Heart left ventricle (tissue), 16 donors: ENCODE measurements around the gene CCDC88B. TPM values are rescaled to one million over a fixed set of nuclear protein-coding genes. Genes with fewer than 3 reads are reported as not detected.
A peak's percentile ranks its signal among the peaks of the same experiment; 100 is the strongest.

ENCODE experiments used
- ATAC-seq, 4 donors: fragments of 200-7000 bp; cut with Tn5 transposase; one replicate each; pipeline ENCODE4 v1.9.1; 2020 to 2022; ENCODE audit warnings: moderate library complexity in 4 of 4, mild to moderate bottlenecking in 3 of 4, moderate number of reproducible peaks in 1 of 4
- DNase-seq, 5 donors: peaks; one replicate each; pipeline ENCODE4 v3.0.0-alpha.2; 2020
- H3K27ac ChIP-seq, 12 donors: fragments of 200-600 bp; sonication (generic) in 4 of 12; one replicate each; pipeline versions ENCODE4 v1.5.0 to v1.8.0; 2016 to 2022; ENCODE audit warnings: mild to moderate bottlenecking in 2 of 12
- H3K27me3 ChIP-seq, 9 donors: fragments of 200-600 bp; sonication (generic) in 2 of 9; one replicate each; pipeline versions ENCODE4 v1.5.1 to v1.8.0; 2016 to 2022; ENCODE audit warnings: mild to moderate bottlenecking in 3 of 9
- H3K36me3 ChIP-seq, 9 donors: fragments of 200-600 bp; sonication (generic) in 2 of 9; one replicate each; pipeline versions ENCODE4 v1.5.0 to v1.8.0; 2018 to 2022; ENCODE audit warnings: mild to moderate bottlenecking in 2 of 9
- H3K4me1 ChIP-seq, 12 donors: fragments of 200-600 bp; sonication (generic) in 4 of 12; one replicate each; pipeline versions ENCODE4 v1.5.0 to v1.8.0; 2016 to 2022; ENCODE audit warnings: mild to moderate bottlenecking in 3 of 12
- H3K4me3 ChIP-seq, 12 donors: fragments of 200-600 bp; sonication (generic) in 4 of 12; one replicate each; pipeline versions ENCODE4 v1.5.0 to v1.8.0; 2017 to 2022; ENCODE audit warnings: mild to moderate bottlenecking in 9 of 12, moderate library complexity in 4 of 12
- H3K9me3 ChIP-seq, 12 donors: fragments of 200-600 bp; sonication (generic) in 4 of 12; one replicate each; pipeline versions ENCODE4 v1.5.0 to v1.8.0; 2016 to 2022; ENCODE audit warnings: mild to moderate bottlenecking in 1 of 12
- CTCF ChIP-seq, 12 donors: fragments of 200-600 bp; sonication (generic) in 4 of 12; IDR thresholded peaks; one replicate each; pipeline versions ENCODE4 v1.5.0 to v1.8.0; 2018 to 2022; ENCODE audit warnings: antibody characterized with exemption in 12 of 12, mild to moderate bottlenecking in 5 of 12
- POLR2A ChIP-seq, 2 donors: fragments of 450-650 bp; IDR thresholded peaks; one replicate each; pipeline ENCODE4 v1.6.1; 2017; ENCODE audit warnings: antibody characterized with exemption in 2 of 2, mild to moderate bottlenecking in 2 of 2, moderate library complexity in 2 of 2
- WGBS, 4 donors: extraction: QIAGEN DNeasy Blood & Tissue Kit in 2 of 4; methylation state at CpG; one replicate each; pipeline versions ENCODE4 v1.1.5 to v1.1.7; 2013 to 2018; 5-methylcytosine and 5-hydroxymethylcytosine counted together
- intact Hi-C, 10 donors: fragments of 100-400 bp; cut with DNase I; formaldehyde crosslinking; loops; one replicate each; pipeline versions ENCODE4 v1.11.1 to v1.14.2; 2022
- polyA plus RNA-seq, 2 donors: library from polyadenylated mRNA; stranded (reverse); fragments of 200-250 nt; gene quantifications; one replicate each; pipeline ENCODE4 v1.2.3, GENCODE V29; 2013
- total RNA-seq, 9 donors: library from RNA; depleted of rRNA in 2 of 9; stranded (reverse); fragments of >200 nt in 2 of 9; fragmentation: NEBNext Ultra II Directional in 3 of 9; extraction: Animal tissue kit (Norgen Biotek cat#: 25700) in 3 of 9; gene quantifications; one replicate each; pipeline versions ENCODE4 v1.1.0 to v1.2.4, GENCODE V29; 2016 to 2023
- donor health status: ischemic (EF 13 %, LVEDD 7.1; RV severe dilation, severe dysfunction).
- donor health status: healthy with polysubstance abuse.
- donor health status: DM: no; HTN: yes; CAD: no.
- donor health status: DM: no; HTN: no; CAD: no.
- donor health status: ischemic (EF 25% LVEDD 6.9; RV normal size, moderate dysfunction).
- donor health status: ischemic (EF 25% LVEDD 5.7; RV mildly dilated, moderate dysfunction).
- donor health status: healthy.
- donor health status: DM: yes; HTN: yes; CAD: no.
- donor health status: ischemic (EF 35%, LVEDD 5.7; RV mildly dilated, moderate dysfunction).
- donor health status: nonischemic (EF 11% LVEDD 7.7; RV severe dilation, severe dysfunction).
- donor health status: DM: yes; HTN: yes; CAD: no.
- donor health status: PGD.
- donor health status: ischemic (EF 29% LVEDD 5.4; RV normal size, mild dysfunction).
- donor health status: nonischemic (EF 23%, LVEDD 6.1; RV moderate dilation, normal function).

The CCDC88B gene
- total and polyA plus RNA-seq, 11 donors, result 4.1 to 24.0 (median 8.1) TPM

DNA sequence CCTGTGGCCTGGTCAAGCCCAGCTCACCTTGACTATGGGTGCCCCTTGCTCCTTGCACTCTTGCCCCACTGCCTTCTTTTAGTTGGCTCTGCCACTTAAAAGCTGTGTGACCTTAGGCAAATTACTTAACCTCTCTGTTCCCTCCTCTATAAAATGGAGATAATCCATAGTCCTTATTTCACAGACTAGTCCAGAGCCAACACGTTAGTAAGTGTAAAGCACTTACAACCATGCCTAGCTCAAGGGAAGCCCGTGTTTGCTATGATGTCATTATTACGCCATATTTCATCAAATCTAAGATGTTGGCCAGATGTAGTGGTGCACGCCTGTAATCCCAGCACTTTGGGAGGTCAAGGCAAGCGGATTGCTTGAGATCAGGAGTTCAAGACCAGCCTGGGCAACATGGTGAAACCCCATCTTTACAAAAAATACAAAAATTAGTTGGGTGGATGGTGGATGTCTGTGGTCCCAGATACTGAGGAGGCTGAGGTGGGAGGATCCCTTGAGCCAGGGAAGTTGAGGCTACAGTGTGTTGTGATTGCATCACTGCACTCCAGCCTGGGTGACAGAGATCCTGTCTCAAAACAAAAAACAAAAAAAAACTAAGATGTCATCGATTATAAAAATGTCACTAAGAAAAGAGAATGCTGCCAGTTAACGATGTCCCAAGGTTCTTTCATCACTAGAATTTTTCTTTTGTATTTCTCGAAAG, 2.3 kb upstream of the CCDC88B start:
- Histone ChIP-seq H3K4me3 (no peak overlapping the region), H3K36me3 (no peaks in the 10 kb centered on the region), H3K27ac (no peak overlapping the region), H3K9me3 (no peaks in the 10 kb centered on the region), H3K27me3 (peaks cover 0 to 15% (median 0%) of the 10 kb centered on the region in 9 donors), H3K4me1 (peaks cover 0 to 48% (median 6%) of the 10 kb centered on the region in 12 donors)
- DNase-seq, result no peak
- no peak for ATAC-seq
- TF ChIP-seq CTCF (IDR thresholded peaks at IDR 0.05) (no peak), POLR2A (IDR thresholded peaks at IDR 0.05) (no peak)
- WGBS, 4 donors, result 66 to 80% (median 74%) methylated on average over 8 of the region's 8 CpGs
- intact Hi-C loops, result no loop called here

- Histone ChIP-seq H3K27me3 (peaks cover 0 to 15% (median 0%) of the 10 kb centered on the region in 9 donors), H3K27ac (peak overlapping the region in 1 of 12 donors; percentile 72), H3K9me3 (no peaks in the 10 kb centered on the region), H3K4me3 (no peak overlapping the region), H3K36me3 (peaks cover 0 to 1% (median 0%) of the 10 kb centered on the region in 9 donors), H3K4me1 (peaks cover 0 to 48% (median 8%) of the 10 kb centered on the region in 12 donors)
- DNase-seq (no peak), ATAC-seq (no peak)
- 80 to 91% (median 86%) methylated on average over 8 of the region's 8 CpGs for WGBS, 4 donors
- no peak for TF ChIP-seq CTCF (IDR thresholded peaks at IDR 0.05)
- TF ChIP-seq POLR2A (IDR thresholded peaks at IDR 0.05), result no peak
- intact Hi-C loops, result no loop called here
Measured at GRCh38 chr11:64338716-64339115, 1.3 kb upstream of the CCDC88B start.

- Histone ChIP-seq H3K27me3 (peaks cover 0 to 15% (median 0%) of the 10 kb centered on the region in 9 donors), H3K36me3 (peaks cover 0 to 7% (median 0%) of the 10 kb centered on the region in 9 donors), H3K4me3 (peak overlapping the region in 1 of 12 donors; percentile 54), H3K27ac (peak overlapping the region in 1 of 12 donors; percentile 72), H3K4me1 (peaks cover 0 to 48% (median 8%) of the 10 kb centered on the region in 12 donors), H3K9me3 (no peaks in the 10 kb centered on the region)
- ATAC-seq (no peak), DNase-seq (no peak)
- TF ChIP-seq POLR2A (IDR thresholded peaks at IDR 0.05), result no peak
- no peak for TF ChIP-seq CTCF (IDR thresholded peaks at IDR 0.05)
- intact Hi-C loops, result no loop called here
- 67 to 79% (median 68%) methylated on average over 4 of the region's 4 CpGs for WGBS, 4 donors
Measured at GRCh38 chr11:64339286-64339685, 718 bp upstream of the CCDC88B start.

DNA sequence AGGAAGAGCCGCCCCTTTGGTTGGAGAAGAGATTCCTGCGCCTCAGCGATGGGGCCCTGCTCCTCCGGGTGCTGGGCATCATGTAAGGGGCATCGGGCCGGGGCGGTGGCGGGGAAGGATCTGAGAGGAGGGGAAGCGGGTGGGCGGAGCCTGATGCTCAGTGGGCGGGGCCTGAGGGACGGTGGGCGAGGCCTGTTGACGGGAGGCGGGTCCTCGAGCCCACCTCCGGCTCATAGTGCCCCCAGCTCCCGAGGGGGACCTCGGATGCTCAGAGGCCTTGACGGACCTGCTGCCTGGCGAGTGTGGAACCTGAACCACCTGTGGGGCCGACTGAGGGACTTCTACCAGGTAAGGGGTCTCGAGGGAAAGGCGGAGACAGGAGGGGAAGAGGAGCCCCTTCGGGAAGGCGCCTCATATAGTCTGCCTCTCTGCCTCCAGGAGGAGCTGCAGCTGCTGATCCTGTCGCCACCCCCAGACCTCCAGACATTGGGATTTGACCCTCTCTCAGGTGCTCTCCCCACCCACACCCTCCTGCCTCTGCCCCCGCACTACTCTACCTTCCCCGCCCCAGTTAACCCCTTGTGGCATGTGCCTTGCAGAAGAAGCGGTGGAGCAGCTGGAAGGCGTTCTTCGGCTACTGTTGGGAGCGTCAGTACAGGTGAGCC, 799 bp downstream of the CCDC88B start:
- no peaks in the 10 kb centered on the region for H3K9me3 ChIP-seq
- WGBS, 4 donors, result 28 to 39% (median 32%) methylated on average over 24 to 33 of the region's 33 CpGs
- ATAC-seq (peak in 1 of 4 donors; percentile 16), DNase-seq (peak in 2 of 5 donors; percentile 56 to 64)
- peak overlapping the region in 7 of 12 donors; percentile 17 to 54 (median 20) for H3K4me3 ChIP-seq
- H3K36me3 ChIP-seq, result peaks cover 0 to 19% (median 0%) of the 10 kb centered on the region in 9 donors
- H3K27me3 ChIP-seq, result peaks cover 0 to 15% (median 0%) of the 10 kb centered on the region in 9 donors
- TF ChIP-seq CTCF (IDR thresholded peaks at IDR 0.05) (peak in 1 of 12 donors; percentile 6), POLR2A (IDR thresholded peaks at IDR 0.05) (no peak)
- intact Hi-C loops, result no loop called here
- H3K27ac ChIP-seq, result peak overlapping the region in 1 of 12 donors; percentile 72
- peaks cover 0 to 38% (median 8%) of the 10 kb centered on the region in 12 donors for H3K4me1 ChIP-seq
